Panc1 (cell line): ENCODE measurements around the gene MARCHF6. TPM values are rescaled to one million over a fixed set of nuclear protein-coding genes. Genes with fewer than 3 reads are reported as not detected.
A peak's percentile ranks its signal among the peaks of the same experiment; 100 is the strongest.

ENCODE experiments used
- ATAC-seq: fragments of 200-7000 bp; cut with Tn5 transposase; 2 replicates; pipeline ENCODE4 v1.9.1; 2020; ENCODE audit warnings: mild to moderate bottlenecking, moderate library complexity
- BruUV-seq: library from RNA; stranded (reverse); fragments of 400-500 nt; replicated peaks from 2 replicates; lab custom pipeline; 2021; lab: Mats Ljungman, UMichigan
- CTCF ChIA-PET: fragments of 300-600 bp; sonication (Branson Sonifier 250); formaldehyde crosslinking; loops from one replicate; lab custom pipeline; 2022; ENCODE audit warnings: antibody characterized with exemption; lab: Charles Lee
- POLR2A ChIA-PET: fragments of 300-600 bp; sonication (Branson Sonifier 250); formaldehyde crosslinking; loops from one replicate; lab custom pipeline; 2022; ENCODE audit warnings: antibody characterized with exemption; lab: Charles Lee
- DNase-seq: peaks from one replicate; pipeline ENCODE4 v3.0.0-alpha.2; 2010; ENCODE audit warnings: low read depth, low spot score
- H3K27ac ChIP-seq: 2 replicates; pipeline ENCODE4 v1.5.1; 2011; ENCODE audit warnings: mild to moderate bottlenecking, low read length, inconsistent platforms
- H3K27me3 ChIP-seq: fragments of 200-500 bp; sonication (Bioruptor generic); 2 replicates; pipeline ENCODE4 v1.6.0; 2014; ENCODE audit warnings: low read length, inconsistent platforms; ENCODE audit not compliant: control insufficient read depth, insufficient read depth
- H3K36me3 ChIP-seq: fragments of 200-500 bp; sonication (Bioruptor generic); 2 replicates; pipeline ENCODE4 v1.5.1; 2014; ENCODE audit warnings: inconsistent platforms, mild to moderate bottlenecking, low read length, moderate library complexity; ENCODE audit not compliant: control insufficient read depth, insufficient read depth
- H3K4me1 ChIP-seq: 2 replicates; pipeline ENCODE4 v1.5.1; 2011; ENCODE audit warnings: inconsistent platforms, mild to moderate bottlenecking, low read length, moderate library complexity; ENCODE audit not compliant: control insufficient read depth, insufficient read depth
- H3K4me3 ChIP-seq, 2 experiments: 2 replicates each; pipeline ENCODE4 v1.5.1; 2011 to 2012; ENCODE audit warnings: low read depth in 2 of 2, low read length in 2 of 2, mild to moderate bottlenecking in 2 of 2, inconsistent platforms in 1 of 2, moderate library complexity in 1 of 2
- H3K9me3 ChIP-seq: fragments of 200-500 bp; sonication (Bioruptor generic); 2 replicates; pipeline ENCODE4 v1.5.1; 2014; ENCODE audit warnings: low read depth, mild to moderate bottlenecking, inconsistent platforms, low read length, moderate library complexity; ENCODE audit not compliant: control insufficient read depth, insufficient read depth
- POLR2AphosphoS5 ChIP-seq: IDR thresholded peaks from 2 replicates; pipeline ENCODE4 v1.6.1; 2012; ENCODE audit warnings: mild to moderate bottlenecking, low read depth, low read length, moderate library complexity
- SIN3A ChIP-seq: IDR thresholded peaks from 2 replicates; pipeline ENCODE4 v1.6.1; 2012; ENCODE audit warnings: low read depth, mild to moderate bottlenecking, low read length, moderate library complexity, borderline replicate concordance; ENCODE audit not compliant: insufficient read depth
- TCF7L2 ChIP-seq: IDR thresholded peaks from 2 replicates; pipeline ENCODE4 v1.6.1; 2011; ENCODE audit warnings: mild to moderate bottlenecking, low read depth, low read length, inconsistent platforms
- in situ Hi-C: cut with HindIII; loops from 2 replicates; pipeline ENCODE4 v1.10.0; 2016; ENCODE audit warnings: low sequenced_read_pairs, low pct_unique_long_range_greater_than_20kb
- intact Hi-C: fragments of 100-400 bp; cut with micrococcal nuclease; formaldehyde crosslinking; loops from one replicate; pipeline ENCODE4 v1.10.0; 2022; ENCODE audit not compliant: unreplicated experiment
- total RNA-seq: library from RNA; stranded (reverse); gene quantifications from one replicate; pipeline ENCODE4 v1.2.1, GENCODE V29; 2021; ENCODE audit not compliant: unreplicated experiment
- TF ChIP-seq, protein P1 (sequence below): fragments of 450-650 bp; IDR thresholded peaks from 2 replicates; pipeline ENCODE4 v1.5.1; 2017; ENCODE audit warnings: mild to moderate bottlenecking
- TF ChIP-seq, protein P2 (sequence below), 2 experiments: IDR thresholded peaks; 2 replicates each; pipeline ENCODE4 v1.6.1; 2011 to 2012; ENCODE audit warnings: low read depth in 2 of 2, control low read depth in 1 of 2, low read length in 1 of 2, mild to moderate bottlenecking in 1 of 2, moderate library complexity in 1 of 2; ENCODE audit not compliant: insufficient read depth in 1 of 2

The MARCHF6 gene
- total RNA-seq, 1 experiment from 2014 or later = 172 TPM

DNA sequence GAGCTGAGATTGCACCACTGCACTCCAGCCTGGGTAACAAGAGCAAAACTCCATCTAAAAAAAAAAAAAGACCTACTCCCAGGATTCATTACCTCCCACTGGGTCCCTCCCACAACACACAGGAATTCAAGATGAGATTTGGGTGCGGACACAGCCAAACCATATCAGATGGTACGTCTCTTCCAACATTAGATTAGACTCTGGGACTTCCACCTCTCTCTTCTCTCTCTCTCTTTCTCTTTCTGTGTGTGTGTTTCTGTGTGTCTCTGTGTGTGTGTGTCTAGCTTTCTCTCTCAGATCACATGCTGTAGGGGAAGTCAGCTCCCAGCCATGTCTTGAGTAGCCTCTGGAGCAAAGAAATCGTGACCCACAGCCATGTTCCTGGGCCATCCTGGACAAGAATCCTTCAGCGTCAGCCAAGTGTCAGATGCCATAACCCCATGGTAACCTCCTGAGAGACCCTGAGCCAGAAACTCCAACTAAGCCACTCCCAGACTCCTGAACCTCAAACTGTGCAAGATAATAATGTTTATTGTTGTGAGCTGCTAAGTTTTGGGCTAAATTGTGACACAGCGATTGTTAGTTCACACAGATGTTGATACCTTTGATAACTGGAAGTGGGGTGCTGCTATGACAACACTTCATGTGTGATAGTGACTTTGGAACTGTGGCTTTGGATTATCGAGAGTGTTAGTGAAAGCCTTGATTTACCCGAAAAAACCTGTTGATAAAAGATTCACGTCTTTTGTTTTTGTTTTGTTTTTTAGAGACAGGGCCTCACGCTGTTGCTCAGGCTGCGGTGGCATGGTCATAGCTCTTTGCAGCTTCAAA, 41.7 kb upstream of the MARCHF6 start:
- Histone ChIP-seq H3K4me1 (peaks cover 18% of the 10 kb centered on the region), H3K9me3 (no peaks in the 10 kb centered on the region), H3K36me3 (no peaks in the 10 kb centered on the region), H3K27ac (peak overlapping the region; percentile 71), H3K27me3 (no peaks in the 10 kb centered on the region), H3K4me3 (no peak overlapping the region)
- intact Hi-C loops = no loop called here
- CTCF ChIA-PET = no interaction called here
- DNase-seq = no peak
- in situ Hi-C loops = no loop called here
- BruUV-seq = no TSS peak
- TF ChIP-seq, protein P1, sequence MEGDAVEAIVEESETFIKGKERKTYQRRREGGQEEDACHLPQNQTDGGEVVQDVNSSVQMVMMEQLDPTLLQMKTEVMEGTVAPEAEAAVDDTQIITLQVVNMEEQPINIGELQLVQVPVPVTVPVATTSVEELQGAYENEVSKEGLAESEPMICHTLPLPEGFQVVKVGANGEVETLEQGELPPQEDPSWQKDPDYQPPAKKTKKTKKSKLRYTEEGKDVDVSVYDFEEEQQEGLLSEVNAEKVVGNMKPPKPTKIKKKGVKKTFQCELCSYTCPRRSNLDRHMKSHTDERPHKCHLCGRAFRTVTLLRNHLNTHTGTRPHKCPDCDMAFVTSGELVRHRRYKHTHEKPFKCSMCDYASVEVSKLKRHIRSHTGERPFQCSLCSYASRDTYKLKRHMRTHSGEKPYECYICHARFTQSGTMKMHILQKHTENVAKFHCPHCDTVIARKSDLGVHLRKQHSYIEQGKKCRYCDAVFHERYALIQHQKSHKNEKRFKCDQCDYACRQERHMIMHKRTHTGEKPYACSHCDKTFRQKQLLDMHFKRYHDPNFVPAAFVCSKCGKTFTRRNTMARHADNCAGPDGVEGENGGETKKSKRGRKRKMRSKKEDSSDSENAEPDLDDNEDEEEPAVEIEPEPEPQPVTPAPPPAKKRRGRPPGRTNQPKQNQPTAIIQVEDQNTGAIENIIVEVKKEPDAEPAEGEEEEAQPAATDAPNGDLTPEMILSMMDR = no peak
- TF ChIP-seq POLR2AphosphoS5 (no peak), SIN3A (no peak), TCF7L2 (no peak)
- TF ChIP-seq, protein P2, sequence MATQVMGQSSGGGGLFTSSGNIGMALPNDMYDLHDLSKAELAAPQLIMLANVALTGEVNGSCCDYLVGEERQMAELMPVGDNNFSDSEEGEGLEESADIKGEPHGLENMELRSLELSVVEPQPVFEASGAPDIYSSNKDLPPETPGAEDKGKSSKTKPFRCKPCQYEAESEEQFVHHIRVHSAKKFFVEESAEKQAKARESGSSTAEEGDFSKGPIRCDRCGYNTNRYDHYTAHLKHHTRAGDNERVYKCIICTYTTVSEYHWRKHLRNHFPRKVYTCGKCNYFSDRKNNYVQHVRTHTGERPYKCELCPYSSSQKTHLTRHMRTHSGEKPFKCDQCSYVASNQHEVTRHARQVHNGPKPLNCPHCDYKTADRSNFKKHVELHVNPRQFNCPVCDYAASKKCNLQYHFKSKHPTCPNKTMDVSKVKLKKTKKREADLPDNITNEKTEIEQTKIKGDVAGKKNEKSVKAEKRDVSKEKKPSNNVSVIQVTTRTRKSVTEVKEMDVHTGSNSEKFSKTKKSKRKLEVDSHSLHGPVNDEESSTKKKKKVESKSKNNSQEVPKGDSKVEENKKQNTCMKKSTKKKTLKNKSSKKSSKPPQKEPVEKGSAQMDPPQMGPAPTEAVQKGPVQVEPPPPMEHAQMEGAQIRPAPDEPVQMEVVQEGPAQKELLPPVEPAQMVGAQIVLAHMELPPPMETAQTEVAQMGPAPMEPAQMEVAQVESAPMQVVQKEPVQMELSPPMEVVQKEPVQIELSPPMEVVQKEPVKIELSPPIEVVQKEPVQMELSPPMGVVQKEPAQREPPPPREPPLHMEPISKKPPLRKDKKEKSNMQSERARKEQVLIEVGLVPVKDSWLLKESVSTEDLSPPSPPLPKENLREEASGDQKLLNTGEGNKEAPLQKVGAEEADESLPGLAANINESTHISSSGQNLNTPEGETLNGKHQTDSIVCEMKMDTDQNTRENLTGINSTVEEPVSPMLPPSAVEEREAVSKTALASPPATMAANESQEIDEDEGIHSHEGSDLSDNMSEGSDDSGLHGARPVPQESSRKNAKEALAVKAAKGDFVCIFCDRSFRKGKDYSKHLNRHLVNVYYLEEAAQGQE (IDR thresholded peaks at IDR 0.05; ENCODE audit: insufficient read depth in 1 of 2, low read depth in 2 of 2, low read length in 1 of 2) = no peak
- ATAC-seq = no peak
- POLR2A ChIA-PET = no interaction called here

DNA sequence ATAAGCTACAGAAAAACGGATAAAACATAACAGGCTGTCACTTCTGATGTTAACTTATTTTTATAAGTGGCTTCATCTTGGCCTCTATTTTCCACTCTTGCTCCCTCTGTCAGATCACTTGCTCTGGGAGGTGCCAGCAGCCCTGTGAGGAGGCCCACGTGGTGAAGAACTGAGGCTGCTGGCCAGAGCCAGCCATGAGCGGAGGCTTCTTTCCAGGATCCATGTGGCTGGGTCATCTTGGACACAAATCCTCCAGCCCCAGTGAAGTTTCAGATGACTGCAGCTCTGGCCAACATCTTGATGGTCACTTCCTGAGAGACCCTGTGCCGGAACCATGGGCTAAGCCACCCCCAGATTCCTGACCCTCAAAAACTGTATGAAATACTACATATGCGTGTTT, 38.3 kb upstream of the MARCHF6 start:
- no TSS peak for BruUV-seq
- no peaks in the 10 kb centered on the region for H3K36me3 ChIP-seq
- H3K4me3 ChIP-seq = no peak overlapping the region
- DNase-seq (no peak), ATAC-seq (no peak)
- in situ Hi-C loops = no loop called here
- H3K27ac ChIP-seq = no peak overlapping the region
- TF ChIP-seq POLR2AphosphoS5 = no peak
- no peak for TF ChIP-seq SIN3A
- TF ChIP-seq, protein P2 (IDR thresholded peaks at IDR 0.05; ENCODE audit: insufficient read depth in 1 of 2, low read depth in 2 of 2, low read length in 1 of 2) = no peak
- TF ChIP-seq TCF7L2 = no peak
- TF ChIP-seq, protein P1 = no peak
- H3K27me3 ChIP-seq = no peaks in the 10 kb centered on the region
- ChIA-PET POLR2A (no interaction called here), CTCF (no interaction called here)
- H3K9me3 ChIP-seq = no peaks in the 10 kb centered on the region
- peaks cover 9% of the 10 kb centered on the region for H3K4me1 ChIP-seq
- intact Hi-C loops = no loop called here
